K562 (cell line): ENCODE results near the gene NES. TPM values are rescaled to one million over a fixed set of nuclear protein-coding genes. Genes with fewer than 3 reads are reported as not detected.

Source experiments
- CBX2 ChIP-seq: fragments of 200-600 bp; sonication (generic); IDR thresholded peaks from one replicate; pipeline ENCODE4 v1.6.1; 2012; ENCODE audit warnings: mild to moderate bottlenecking, low read length, inconsistent platforms; ENCODE audit not compliant: insufficient read depth, poor library complexity, severe bottlenecking
- CREBBP ChIP-seq: IDR thresholded peaks from one replicate; pipeline ENCODE4 v1.6.1; 2012; ENCODE audit warnings: low read depth, mild to moderate bottlenecking, control low read depth, inconsistent platforms, low read length
- ESRRA ChIP-seq: fragments of 450-650 bp; IDR thresholded peaks from 2 replicates; pipeline ENCODE4 v1.6.1; 2014; ENCODE audit warnings: low read depth, mild to moderate bottlenecking, moderate library complexity, borderline replicate concordance
- FOXJ3 ChIP-seq: sonication (generic); formaldehyde crosslinking; IDR thresholded peaks from 2 replicates; pipeline ENCODE4 v1.4.0; 2020; ENCODE audit warnings: mild to moderate bottlenecking, missing genetic modification reagents
- GATAD2B ChIP-seq: fragments of 450-650 bp; IDR thresholded peaks from 2 replicates; pipeline ENCODE4 v1.6.1; 2017; ENCODE audit warnings: mild to moderate bottlenecking, borderline replicate concordance
- NFE2 ChIP-seq: IDR thresholded peaks from 2 replicates; pipeline ENCODE4 v1.6.1; 2014; ENCODE audit warnings: antibody characterized with exemption, low read depth
- NR2F6 ChIP-seq: fragments of 450-650 bp; formaldehyde crosslinking; IDR thresholded peaks from 2 replicates; pipeline ENCODE4 v1.4.0; 2020; ENCODE audit warnings: mild to moderate bottlenecking
- PATZ1 ChIP-seq: fragments of 250-450 bp; sonication (Bioruptor Pico); IDR thresholded peaks from 2 replicates; pipeline ENCODE4 v1.5.0; 2020; ENCODE audit warnings: mild to moderate bottlenecking, borderline replicate concordance
- PML ChIP-seq: IDR thresholded peaks from 2 replicates; pipeline ENCODE4 v1.6.1; 2012; ENCODE audit warnings: low read length, inconsistent platforms
- PRMT5 ChIP-seq: sonication (generic); formaldehyde crosslinking; IDR thresholded peaks from 2 replicates; pipeline ENCODE4 v1.5.0; 2020; ENCODE audit warnings: missing genetic modification reagents
- SNIP1 ChIP-seq: fragments of 450-650 bp; IDR thresholded peaks from 2 replicates; pipeline ENCODE4 v1.7.1; 2017; ENCODE audit warnings: low read depth, mild to moderate bottlenecking
- SPI1 ChIP-seq: IDR thresholded peaks from 2 replicates; pipeline ENCODE4 v1.6.1; 2011; ENCODE audit warnings: low read depth, low read length, control low read depth, borderline replicate concordance
- STAG1 ChIP-seq: sonication (generic); formaldehyde crosslinking; IDR thresholded peaks from 2 replicates; pipeline ENCODE4 v1.5.0; 2020; ENCODE audit warnings: missing genetic modification reagents, borderline replicate concordance
- ZBTB17 ChIP-seq: fragments of 450-650 bp; formaldehyde crosslinking; IDR thresholded peaks from 2 replicates; pipeline ENCODE4 v1.4.0; 2020; ENCODE audit warnings: mild to moderate bottlenecking
- ZC3H11A ChIP-seq: IDR thresholded peaks from 2 replicates; pipeline ENCODE4 v1.6.1; 2012; ENCODE audit warnings: low read depth, low read length, improper control_type of control experiment
- ZC3H4 ChIP-seq: sonication (generic); formaldehyde crosslinking; IDR thresholded peaks from 2 replicates; pipeline ENCODE4 v1.9.0; 2021; ENCODE audit warnings: missing genetic modification reagents, borderline replicate concordance
- ZNF143 ChIP-seq: sonication (generic); formaldehyde crosslinking; IDR thresholded peaks from 2 replicates; pipeline ENCODE4 v1.9.0; 2022; ENCODE audit warnings: mild to moderate bottlenecking, missing genetic modification reagents
- ZNF212 ChIP-seq: fragments of 450-650 bp; formaldehyde crosslinking; IDR thresholded peaks from 2 replicates; pipeline ENCODE4 v1.4.0; 2020; ENCODE audit warnings: mild to moderate bottlenecking
- ZNF253 ChIP-seq: fragments of 250-450 bp; sonication (Bioruptor Pico); conservative IDR thresholded peaks from 2 replicates; pipeline ENCODE4 v1.6.1; 2021; ENCODE audit warnings: mild to moderate bottlenecking
- ZNF408 ChIP-seq: fragments of 250-450 bp; sonication (Bioruptor Pico); IDR thresholded peaks from 2 replicates; pipeline ENCODE4 v1.4.0; 2020; ENCODE audit warnings: low read depth, mild to moderate bottlenecking, moderate library complexity
- ZNF644 ChIP-seq: fragments of 200-800 bp; sonication (Bioruptor generic); IDR thresholded peaks from 2 replicates; pipeline ENCODE4 v1.6.1; 2016; ENCODE audit warnings: low read depth, missing genetic modification characterization, missing compliant biosample characterization
- polyA plus RNA-seq, 8 experiments: library from polyadenylated mRNA; depleted of rRNA in 4 of 8; stranded (reverse) in 5 of 8; unstranded in 3 of 8; fragments of >200 nt; fragmentation: Nextera tagmentation in 2 of 8; fragmentation: Illumina TruSeq in 1 of 8; extraction: Ambion mirVana in 2 of 8; extraction: Trizol in 1 of 8; gene quantifications; 2 replicates each; pipeline versions ENCODE4 v1.2.1 to v1.2.3, GENCODE V29; 2011 to 2014; ENCODE audit warnings: inconsistent platforms in 1 of 8, missing spikeins in 1 of 8
- total RNA-seq, 7 experiments: library from RNA; depleted of rRNA in 6 of 7; stranded (reverse); fragments of >200 nt in 6 of 7; fragmentation: Illumina TruSeq in 2 of 7; extraction: Trizol in 2 of 7; gene quantifications; 2 replicates each; pipeline versions ENCODE4 v1.2.1 to v1.2.3, GENCODE V29; 2011 to 2021; ENCODE audit warnings: low replicate concordance in 1 of 7
- TF ChIP-seq, protein P1 (sequence below): fragments of 250-450 bp; sonication (Bioruptor Pico); IDR thresholded peaks from 2 replicates; pipeline ENCODE4 v1.4.0; 2020; ENCODE audit warnings: mild to moderate bottlenecking, moderate library complexity, borderline replicate concordance
- TF ChIP-seq, protein P2 (sequence below): sonication (generic); formaldehyde crosslinking; IDR thresholded peaks from 2 replicates; pipeline ENCODE4 v1.4.0; 2020; ENCODE audit warnings: mild to moderate bottlenecking, missing genetic modification reagents

NES gene
- total and polyA plus RNA-seq, 9 of the 15 experiments (the other 6 are each of a cell fraction or from before 2014, with no cell fraction given) = 0.10 to 8.6 (median 4.2) TPM

GRCh38 chr1:156659988-156660751 is 17.0 kb downstream of the NES start (continued):
- TF ChIP-seq, protein P1, sequence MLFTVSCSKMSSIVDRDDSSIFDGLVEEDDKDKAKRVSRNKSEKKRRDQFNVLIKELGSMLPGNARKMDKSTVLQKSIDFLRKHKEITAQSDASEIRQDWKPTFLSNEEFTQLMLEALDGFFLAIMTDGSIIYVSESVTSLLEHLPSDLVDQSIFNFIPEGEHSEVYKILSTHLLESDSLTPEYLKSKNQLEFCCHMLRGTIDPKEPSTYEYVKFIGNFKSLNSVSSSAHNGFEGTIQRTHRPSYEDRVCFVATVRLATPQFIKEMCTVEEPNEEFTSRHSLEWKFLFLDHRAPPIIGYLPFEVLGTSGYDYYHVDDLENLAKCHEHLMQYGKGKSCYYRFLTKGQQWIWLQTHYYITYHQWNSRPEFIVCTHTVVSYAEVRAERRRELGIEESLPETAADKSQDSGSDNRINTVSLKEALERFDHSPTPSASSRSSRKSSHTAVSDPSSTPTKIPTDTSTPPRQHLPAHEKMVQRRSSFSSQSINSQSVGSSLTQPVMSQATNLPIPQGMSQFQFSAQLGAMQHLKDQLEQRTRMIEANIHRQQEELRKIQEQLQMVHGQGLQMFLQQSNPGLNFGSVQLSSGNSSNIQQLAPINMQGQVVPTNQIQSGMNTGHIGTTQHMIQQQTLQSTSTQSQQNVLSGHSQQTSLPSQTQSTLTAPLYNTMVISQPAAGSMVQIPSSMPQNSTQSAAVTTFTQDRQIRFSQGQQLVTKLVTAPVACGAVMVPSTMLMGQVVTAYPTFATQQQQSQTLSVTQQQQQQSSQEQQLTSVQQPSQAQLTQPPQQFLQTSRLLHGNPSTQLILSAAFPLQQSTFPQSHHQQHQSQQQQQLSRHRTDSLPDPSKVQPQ (CRISPR knock-in tag) = no peak
- TF ChIP-seq SPI1 = no peak
- no peak for TF ChIP-seq CBX2
- no peak for TF ChIP-seq SNIP1
- peak; percentile 65 for TF ChIP-seq PML
- peak; percentile 36; the same call in 1 of the 2 replicates for TF ChIP-seq ZBTB17
- no peak for TF ChIP-seq CREBBP
- peak; percentile 52; the same call in 1 of the 2 replicates for TF ChIP-seq ZC3H11A
- TF ChIP-seq, protein P2, sequence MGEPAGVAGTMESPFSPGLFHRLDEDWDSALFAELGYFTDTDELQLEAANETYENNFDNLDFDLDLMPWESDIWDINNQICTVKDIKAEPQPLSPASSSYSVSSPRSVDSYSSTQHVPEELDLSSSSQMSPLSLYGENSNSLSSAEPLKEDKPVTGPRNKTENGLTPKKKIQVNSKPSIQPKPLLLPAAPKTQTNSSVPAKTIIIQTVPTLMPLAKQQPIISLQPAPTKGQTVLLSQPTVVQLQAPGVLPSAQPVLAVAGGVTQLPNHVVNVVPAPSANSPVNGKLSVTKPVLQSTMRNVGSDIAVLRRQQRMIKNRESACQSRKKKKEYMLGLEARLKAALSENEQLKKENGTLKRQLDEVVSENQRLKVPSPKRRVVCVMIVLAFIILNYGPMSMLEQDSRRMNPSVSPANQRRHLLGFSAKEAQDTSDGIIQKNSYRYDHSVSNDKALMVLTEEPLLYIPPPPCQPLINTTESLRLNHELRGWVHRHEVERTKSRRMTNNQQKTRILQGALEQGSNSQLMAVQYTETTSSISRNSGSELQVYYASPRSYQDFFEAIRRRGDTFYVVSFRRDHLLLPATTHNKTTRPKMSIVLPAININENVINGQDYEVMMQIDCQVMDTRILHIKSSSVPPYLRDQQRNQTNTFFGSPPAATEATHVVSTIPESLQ (CRISPR knock-in tag) = 0 out of 2 replicates have a peak, but pooled peaks have one; percentile 56
- TF ChIP-seq ZC3H4 (CRISPR knock-in tag) = peak; percentile 99
- TF ChIP-seq ZNF143 (CRISPR knock-in tag) = peak; percentile 17; the same call in 1 of the 2 replicates
- TF ChIP-seq PATZ1 (CRISPR knock-in tag) = no peak
- 0 out of 2 replicates have a peak, but pooled peaks have one; percentile 70 for TF ChIP-seq GATAD2B
- 0 out of 2 replicates have a peak, but pooled peaks have one; percentile 5 for TF ChIP-seq ZNF253 (CRISPR knock-in tag)
- TF ChIP-seq NFE2 = peak; percentile 81
- TF ChIP-seq ZNF644 (tag) = no peak
- TF ChIP-seq ZNF408 = no peak
- TF ChIP-seq FOXJ3 = no peak
- TF ChIP-seq PRMT5 (CRISPR knock-in tag) = no peak
- TF ChIP-seq NR2F6 (CRISPR knock-in tag) = no peak
- TF ChIP-seq STAG1 (CRISPR knock-in tag) = peak; percentile 63; the same call in 1 of the 2 replicates
- TF ChIP-seq ZNF212 = no peak
- peak; percentile 58; the same call in 1 of the 2 replicates for TF ChIP-seq ESRRA
